Rectal smooth muscle tissue (tissue), 1 donor: ENCODE data around the gene TCN1.
"Not testable (repeated sequence)": the region's sequence is repeated elsewhere in the genome, so short reads cannot be mapped to it uniquely, and the experiment has no call there.

Experiments
- H3K27ac ChIP-seq: one replicate; pipeline ENCODE4 v1.7.0; 2013; ENCODE audit warnings: low read depth, low read length, inconsistent platforms
- H3K27me3 ChIP-seq: one replicate; pipeline ENCODE4 v1.7.0; 2013; ENCODE audit warnings: low read length; ENCODE audit not compliant: control insufficient read depth, insufficient read depth
- H3K36me3 ChIP-seq: one replicate; pipeline ENCODE4 v1.7.0; 2013; ENCODE audit warnings: low read length; ENCODE audit not compliant: control insufficient read depth, insufficient read depth
- H3K4me1 ChIP-seq: one replicate; pipeline ENCODE4 v1.7.0; 2013; ENCODE audit warnings: low read length; ENCODE audit not compliant: control insufficient read depth, insufficient read depth
- H3K4me3 ChIP-seq: one replicate; pipeline ENCODE4 v1.7.0; 2013; ENCODE audit warnings: low read length
- H3K9ac ChIP-seq: one replicate; pipeline ENCODE4 v1.7.0; 2013; ENCODE audit warnings: low read length

Gene TCN1, protein sequence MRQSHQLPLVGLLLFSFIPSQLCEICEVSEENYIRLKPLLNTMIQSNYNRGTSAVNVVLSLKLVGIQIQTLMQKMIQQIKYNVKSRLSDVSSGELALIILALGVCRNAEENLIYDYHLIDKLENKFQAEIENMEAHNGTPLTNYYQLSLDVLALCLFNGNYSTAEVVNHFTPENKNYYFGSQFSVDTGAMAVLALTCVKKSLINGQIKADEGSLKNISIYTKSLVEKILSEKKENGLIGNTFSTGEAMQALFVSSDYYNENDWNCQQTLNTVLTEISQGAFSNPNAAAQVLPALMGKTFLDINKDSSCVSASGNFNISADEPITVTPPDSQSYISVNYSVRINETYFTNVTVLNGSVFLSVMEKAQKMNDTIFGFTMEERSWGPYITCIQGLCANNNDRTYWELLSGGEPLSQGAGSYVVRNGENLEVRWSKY

DNA sequence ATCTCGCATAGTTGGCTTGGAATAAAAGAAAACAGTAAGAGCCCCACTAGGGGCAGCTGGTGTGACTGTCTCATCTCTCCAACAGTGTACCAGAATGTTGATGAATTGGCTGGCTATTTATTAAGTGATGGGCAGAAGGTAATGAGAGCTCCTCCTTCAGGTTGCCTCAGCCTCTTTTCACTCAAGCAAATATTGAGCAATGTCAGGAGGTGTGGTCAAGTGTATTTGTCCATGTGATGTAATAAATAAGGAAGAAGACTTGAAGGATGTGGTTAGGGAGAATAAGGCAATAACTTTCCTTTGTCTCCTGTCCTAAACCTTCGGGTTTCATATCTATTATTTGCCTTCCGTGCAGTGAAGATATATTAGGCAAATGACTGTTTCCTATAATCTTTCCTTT, at the start of gene TCN1:
Gene TCN1, minus strand, starts transcription at position 91 of the 400 bp plus-strand sequence. Its CDS starts 17 bp downstream, at position 74.
- H3K4me3 ChIP-seq = no peak within 1 kb of the TSS
- no peaks in the 10 kb centered on the region for H3K4me1 ChIP-seq
- H3K27ac ChIP-seq = no peak within 1 kb of the TSS

DNA sequence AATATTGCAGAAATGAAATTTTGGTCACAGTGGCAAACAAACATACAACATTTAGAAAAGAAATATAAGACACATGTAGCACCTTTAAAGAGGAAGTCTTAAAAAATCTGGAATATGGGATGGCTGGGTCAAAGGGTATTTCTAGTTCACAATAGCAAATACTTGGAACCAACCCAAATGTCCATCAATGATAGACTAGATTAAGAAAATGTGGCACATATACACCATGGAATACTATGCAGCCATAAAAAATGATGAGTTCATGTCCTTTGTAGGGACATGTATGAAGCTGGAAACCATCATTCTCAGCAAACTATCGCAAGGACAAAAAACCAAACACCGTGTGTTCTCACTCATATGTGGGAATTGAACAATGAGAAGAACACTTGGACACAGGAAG, 37.3 kb upstream of the TCN1 start:
- not testable (repeated sequence) for H3K4me3 ChIP-seq, H3K27me3 ChIP-seq, H3K27ac ChIP-seq, H3K9ac ChIP-seq, H3K4me1 ChIP-seq, H3K36me3 ChIP-seq

More for the DNA sequence above, at the start of gene TCN1:
- H3K27me3 ChIP-seq = no peaks in the 10 kb centered on the region
- no peaks in the 10 kb centered on the region for H3K36me3 ChIP-seq
- H3K9ac ChIP-seq = no peak within 1 kb of the TSS

DNA sequence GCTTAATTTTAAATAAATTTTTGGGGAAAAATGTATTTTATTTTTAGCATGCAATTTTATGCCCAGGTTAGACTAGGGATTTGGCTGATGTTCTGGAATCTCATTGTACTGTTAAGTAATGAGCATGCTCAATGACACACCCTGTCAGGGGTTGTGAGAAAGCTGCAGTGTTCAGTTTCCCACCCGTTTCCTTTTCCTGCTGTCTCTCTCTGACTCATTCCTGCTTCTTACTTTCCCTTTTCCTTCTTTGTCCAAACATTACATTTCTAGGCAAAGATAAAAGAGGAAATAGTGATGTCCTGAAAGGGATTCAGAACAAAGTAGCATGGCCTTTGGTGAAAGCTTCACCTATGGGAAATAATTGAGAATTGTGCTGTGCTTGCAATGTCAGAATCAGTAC, 35.0 kb upstream of the TCN1 start:
- Histone ChIP-seq H3K4me1 (no peaks in the 10 kb centered on the region), H3K27me3 (no peaks in the 10 kb centered on the region), H3K4me3 (no peak overlapping the region), H3K27ac (no peak overlapping the region), H3K36me3 (no peaks in the 10 kb centered on the region), H3K9ac (no peak overlapping the region)

DNA sequence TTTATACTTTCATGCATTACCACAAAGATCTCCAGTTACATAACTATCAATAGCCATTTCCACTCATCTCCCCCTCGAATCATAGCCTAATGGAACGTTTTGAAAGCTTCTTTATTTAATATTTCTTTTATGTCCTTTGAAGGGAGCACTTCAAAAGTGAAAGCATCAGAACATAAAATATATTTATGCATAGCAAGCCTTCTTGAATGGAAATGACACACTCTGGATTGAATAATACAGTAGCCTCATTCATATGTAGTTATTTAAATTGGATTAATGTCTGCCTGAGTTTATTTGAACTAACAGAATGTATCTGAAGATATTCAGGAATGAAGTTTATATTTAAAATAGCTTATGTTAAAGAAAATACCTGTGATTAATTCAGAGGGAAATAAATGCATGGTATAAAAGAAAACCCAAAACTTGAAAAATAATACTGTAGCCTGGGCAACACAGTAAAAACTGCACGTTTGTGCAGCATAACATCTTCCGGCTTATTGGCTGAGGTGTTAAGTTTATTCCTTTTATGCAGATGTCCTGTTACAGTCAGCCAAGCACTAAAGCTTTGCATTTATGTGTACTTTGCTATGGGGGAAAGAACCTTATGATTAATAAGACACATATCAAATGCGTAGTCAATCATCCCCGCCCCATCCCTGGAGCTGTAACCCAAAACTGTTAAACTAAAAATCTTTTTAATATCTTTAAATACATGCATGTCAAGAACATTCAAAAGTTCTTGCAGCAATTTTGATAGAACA, 34.3 kb upstream of the TCN1 start:
- H3K36me3 ChIP-seq = no peaks in the 10 kb centered on the region
- H3K4me3 ChIP-seq = no peak overlapping the region
- H3K27me3 ChIP-seq = no peaks in the 10 kb centered on the region
- no peak overlapping the region for H3K27ac ChIP-seq
- H3K4me1 ChIP-seq = no peaks in the 10 kb centered on the region
- H3K9ac ChIP-seq = no peak overlapping the region

DNA sequence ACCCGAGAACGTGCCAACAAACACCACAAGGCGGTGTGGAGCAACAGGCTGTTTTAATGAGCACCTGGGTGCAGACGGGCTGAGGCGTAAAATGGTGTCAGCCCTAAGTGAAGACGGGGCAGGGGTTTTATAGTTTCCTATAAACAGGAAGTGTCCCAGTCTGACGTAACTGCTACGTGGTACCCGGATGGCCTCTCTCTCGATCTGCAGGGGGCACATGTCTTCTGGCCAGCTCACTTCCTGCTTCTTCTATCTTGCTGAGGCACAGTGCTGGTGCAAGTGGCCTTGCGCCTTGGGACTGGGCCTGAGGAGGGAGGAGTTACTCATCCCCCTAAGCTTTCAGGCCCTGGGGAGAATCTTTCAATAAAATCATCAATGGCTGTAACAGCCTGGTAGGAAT, 33.2 kb upstream of the TCN1 start:
- Histone ChIP-seq H3K9ac (no peak overlapping the region), H3K4me3 (no peak overlapping the region), H3K4me1 (no peaks in the 10 kb centered on the region), H3K36me3 (no peaks in the 10 kb centered on the region), H3K27me3 (no peaks in the 10 kb centered on the region), H3K27ac (no peak overlapping the region)

DNA sequence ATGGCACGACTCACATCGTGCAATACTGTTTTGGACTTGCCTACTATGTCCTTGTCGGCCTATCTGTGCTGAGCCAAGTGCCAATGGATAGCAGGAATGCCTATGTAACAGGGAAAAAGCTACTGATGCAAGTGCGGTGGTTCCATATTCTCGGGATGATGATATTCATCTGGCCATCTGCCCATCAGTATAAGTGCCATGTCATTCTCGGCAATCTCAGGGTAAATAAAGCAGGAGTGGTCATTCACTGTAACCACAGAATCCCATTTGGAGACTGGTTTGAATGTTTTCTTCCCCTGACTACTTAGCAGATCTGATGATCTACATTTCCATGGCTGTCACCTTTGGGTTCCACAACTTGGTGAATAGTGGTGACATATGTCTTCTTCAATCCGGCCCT, 32.4 kb upstream of the TCN1 start:
- H3K4me1 ChIP-seq = no peaks in the 10 kb centered on the region
- H3K9ac ChIP-seq = no peak overlapping the region
- H3K4me3 ChIP-seq = no peak overlapping the region
- H3K36me3 ChIP-seq = no peaks in the 10 kb centered on the region
- no peak overlapping the region for H3K27ac ChIP-seq
- H3K27me3 ChIP-seq = no peaks in the 10 kb centered on the region

DNA sequence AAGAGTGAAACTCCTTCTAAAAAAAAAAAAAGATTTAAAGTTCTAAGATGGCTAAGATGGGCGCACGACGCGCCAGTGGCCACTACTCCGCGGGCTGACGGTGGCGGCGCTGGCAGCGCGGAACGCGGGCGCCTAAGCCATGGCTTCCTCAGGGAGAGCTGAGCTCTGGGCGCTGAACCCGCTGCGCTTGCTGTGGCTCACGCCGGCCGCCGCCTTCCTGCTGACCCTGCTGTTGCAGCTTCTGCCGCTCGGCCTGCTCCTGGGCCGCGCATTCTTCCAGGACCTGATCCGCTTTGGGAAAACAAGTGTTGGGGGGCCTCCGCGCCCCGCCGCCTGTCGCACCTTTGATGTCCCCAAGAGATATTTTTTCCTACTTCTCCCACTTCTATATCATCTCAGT, 31.8 kb upstream of the TCN1 start:
- no peaks in the 10 kb centered on the region for H3K4me1 ChIP-seq

DNA sequence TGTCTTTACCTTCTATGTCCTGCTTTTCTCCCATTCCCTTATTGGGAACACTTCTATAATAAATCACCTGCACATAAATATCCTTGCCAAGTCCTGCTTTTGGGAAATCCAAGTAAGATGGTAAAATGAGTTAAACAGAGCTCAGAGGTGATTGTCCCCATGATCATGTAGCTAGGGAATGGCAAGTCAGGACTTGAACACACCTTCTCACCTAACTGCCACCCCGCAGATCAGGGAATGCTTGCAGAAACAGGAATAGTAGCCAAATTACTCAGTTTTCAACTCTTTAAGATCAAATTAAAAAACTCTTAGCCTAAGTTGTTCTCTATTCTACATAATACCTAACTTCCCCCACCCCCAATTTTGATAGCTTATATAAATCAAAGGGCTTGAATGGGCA, 28.3 kb upstream of the TCN1 start:
- H3K36me3 ChIP-seq = no peaks in the 10 kb centered on the region

More for the DNA sequence above, 31.8 kb upstream of the TCN1 start:
- Histone ChIP-seq H3K4me3 (no peak overlapping the region), H3K9ac (no peak overlapping the region), H3K27me3 (no peaks in the 10 kb centered on the region), H3K27ac (no peak overlapping the region), H3K36me3 (no peaks in the 10 kb centered on the region)

DNA sequence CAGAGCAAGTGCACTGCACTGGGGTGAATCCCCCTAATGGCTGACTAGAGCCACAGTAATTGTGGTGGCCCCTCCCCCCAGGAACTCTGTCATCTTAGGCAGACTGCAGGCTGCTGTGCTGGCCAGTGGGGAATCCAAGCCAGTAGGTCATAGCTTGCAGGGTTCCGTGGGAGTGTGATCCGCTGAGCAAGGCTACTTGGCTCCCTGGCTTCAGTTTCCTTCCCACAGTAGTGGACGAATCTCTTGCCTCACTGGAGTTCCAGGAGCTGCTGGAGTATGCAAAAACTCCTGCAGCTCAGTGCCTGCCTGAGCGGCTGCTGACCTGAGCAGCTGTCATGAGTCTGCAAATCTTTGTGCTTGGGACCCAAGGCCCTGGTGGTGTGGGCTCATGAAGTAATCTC, 25.5 kb upstream of the TCN1 start:
- Histone ChIP-seq H3K27ac (no peak overlapping the region), H3K36me3 (no peaks in the 10 kb centered on the region), H3K4me3 (no peak overlapping the region), H3K27me3 (no peaks in the 10 kb centered on the region), H3K9ac (no peak overlapping the region), H3K4me1 (no peaks in the 10 kb centered on the region)

More for the DNA sequence above, 28.3 kb upstream of the TCN1 start:
- H3K4me3 ChIP-seq = no peak overlapping the region
- no peak overlapping the region for H3K27ac ChIP-seq
- H3K27me3 ChIP-seq = no peaks in the 10 kb centered on the region
- no peaks in the 10 kb centered on the region for H3K4me1 ChIP-seq
- H3K9ac ChIP-seq = no peak overlapping the region

DNA sequence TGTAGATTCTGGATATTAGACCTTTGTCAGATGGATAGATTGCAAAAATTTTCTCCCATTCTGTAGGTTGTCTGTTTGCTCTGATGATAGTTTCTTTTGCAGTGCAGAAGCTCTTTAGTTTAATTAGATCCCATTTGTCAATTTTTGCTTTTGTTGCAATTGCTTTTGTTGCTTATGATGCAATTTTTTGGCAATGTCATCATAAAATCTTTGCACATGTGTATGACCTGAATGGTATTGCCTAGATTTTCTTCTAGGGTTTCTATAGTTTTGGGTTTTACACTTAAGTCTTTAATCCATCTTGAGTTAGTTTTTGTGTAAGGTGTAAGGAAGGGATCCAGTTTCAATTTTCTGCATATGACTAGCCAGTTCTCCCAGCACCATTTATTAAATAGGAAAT, 20.9 kb upstream of the TCN1 start:
- H3K4me1 ChIP-seq, H3K4me3 ChIP-seq, H3K36me3 ChIP-seq, H3K9ac ChIP-seq, H3K27ac ChIP-seq, H3K27me3 ChIP-seq: not testable (repeated sequence)

DNA sequence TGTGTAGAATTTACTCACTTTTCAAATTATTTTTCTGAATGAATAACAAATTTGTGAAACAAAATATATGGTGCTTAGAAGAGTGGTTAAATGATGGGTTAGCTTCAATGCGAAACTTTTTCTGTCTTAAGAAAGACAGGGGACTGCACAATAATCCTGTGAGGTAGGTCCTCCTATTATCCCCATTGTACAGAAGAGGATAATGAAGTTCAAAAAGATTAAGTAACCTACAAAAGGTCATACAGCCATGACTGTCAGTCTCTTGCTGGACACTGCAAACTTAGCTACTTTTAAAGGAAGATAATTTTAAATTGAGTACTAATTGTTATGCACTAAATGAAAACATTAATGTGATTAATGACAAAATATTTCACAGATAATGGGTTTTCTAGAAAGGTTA, 17.3 kb upstream of the TCN1 start:
- Histone ChIP-seq H3K4me1 (no peaks in the 10 kb centered on the region), H3K36me3 (no peaks in the 10 kb centered on the region), H3K27me3 (no peaks in the 10 kb centered on the region), H3K27ac (no peak overlapping the region), H3K9ac (no peak overlapping the region), H3K4me3 (no peak overlapping the region)

DNA sequence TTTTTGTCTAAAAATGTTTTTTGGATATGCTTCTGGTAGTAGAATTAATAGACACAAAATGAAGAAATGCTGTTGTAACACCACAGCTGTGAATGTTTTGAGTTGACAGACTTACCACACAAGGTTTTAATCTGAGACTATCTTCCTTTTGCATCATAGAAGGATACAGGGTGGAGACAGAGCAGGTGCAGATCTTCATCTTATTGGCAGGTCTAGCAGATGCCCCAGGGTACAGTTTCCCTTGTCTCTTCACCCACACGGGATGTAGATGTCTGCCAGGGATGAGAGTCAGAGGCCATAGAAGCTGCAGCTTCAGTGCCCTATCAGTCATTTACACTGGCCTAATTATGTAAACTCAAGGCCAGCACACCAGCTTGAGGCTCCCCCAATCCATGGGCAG, 13.3 kb upstream of the TCN1 start:
- Histone ChIP-seq H3K36me3 (no peaks in the 10 kb centered on the region), H3K27me3 (no peaks in the 10 kb centered on the region), H3K27ac (no peak overlapping the region), H3K4me1 (no peaks in the 10 kb centered on the region), H3K9ac (no peak overlapping the region), H3K4me3 (no peak overlapping the region)

DNA sequence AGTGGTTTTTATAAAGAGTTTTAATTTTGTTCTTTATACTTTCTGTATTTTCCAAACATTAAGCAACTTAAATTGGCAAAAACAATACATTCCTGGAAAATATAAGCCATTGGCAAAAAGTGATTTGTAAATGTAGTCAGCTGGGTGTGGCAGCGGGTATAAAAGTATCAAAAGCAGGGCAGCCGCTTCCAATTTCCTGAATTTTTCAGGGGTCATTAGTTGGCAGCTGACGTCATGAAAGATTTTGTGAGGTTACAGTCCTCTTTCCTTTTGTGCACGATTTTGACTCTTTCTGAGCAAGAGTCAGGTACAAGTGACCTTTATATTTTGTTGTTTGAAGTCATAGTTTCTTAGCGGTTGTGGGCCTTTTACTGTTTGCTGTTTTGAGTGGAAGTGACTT, 12.3 kb upstream of the TCN1 start, which contains the start of gene OOSP3:
Gene OOSP3, plus strand, starts transcription at position 208 of the 400 bp plus-strand sequence. Its CDS starts 27 bp downstream, at position 235.
- Histone ChIP-seq H3K27me3 (no peaks in the 10 kb centered on the region), H3K9ac (no peak within 1 kb of the TSS), H3K36me3 (no peaks in the 10 kb centered on the region), H3K4me3 (no peak within 1 kb of the TSS), H3K4me1 (no peaks in the 10 kb centered on the region), H3K27ac (no peak within 1 kb of the TSS)
